Endothelial cell of umbilical vein (primary cell): ENCODE data around the gene INHBB. TPM values are rescaled to one million over a fixed set of nuclear protein-coding genes. Genes with fewer than 3 reads are reported as not detected.

Source experiments
- BruUV-seq: library from RNA; stranded (reverse); fragments of 400-500 nt; replicated peaks from 2 replicates; lab custom pipeline; 2021; lab: Mats Ljungman, UMichigan
- CTCF ChIA-PET: fragments of 300-600, 350-600 bp; sonication (Branson Sonifier 250); formaldehyde crosslinking; loops from one replicate; lab custom pipeline; 2021; ENCODE audit warnings: antibody characterized with exemption, inconsistent platforms; lab: Charles Lee
- POLR2A ChIA-PET: fragments of 300-600, 350-600 bp; sonication (Branson Sonifier 250); formaldehyde crosslinking; loops from one replicate; lab custom pipeline; 2021; ENCODE audit warnings: antibody characterized with exemption, inconsistent platforms; lab: Charles Lee
- DNase-seq: peaks from one replicate; pipeline ENCODE4 v3.0.0-alpha.2; 2011; ENCODE audit warnings: low read depth, low spot score
- FAIRE-seq: peaks from 2 replicates; lab custom pipeline; 2011; peaks lifted over from hg19 to GRCh38; lab: Jason Lieb, UNC
- H2AFZ ChIP-seq: 2 replicates; pipeline ENCODE4 v1.6.0; 2012; ENCODE audit warnings: low read depth, low read length, control low read depth, inconsistent platforms
- H3K27ac ChIP-seq: 2 replicates; pipeline ENCODE4 v1.5.1; 2011; ENCODE audit warnings: low read depth, mild to moderate bottlenecking, control low read depth, low read length, moderate library complexity; ENCODE audit not compliant: insufficient read depth
- H3K27me3 ChIP-seq, 2 experiments: 2 replicates each; pipeline versions ENCODE4 v1.6.0 to v1.6.1; 2011; ENCODE audit warnings: low read length in 2 of 2, mixed read lengths in 1 of 2; ENCODE audit not compliant: control insufficient read depth in 2 of 2, insufficient read depth in 2 of 2
- H3K36me3 ChIP-seq, 2 experiments: 2 replicates in 1 of 2; 3 replicates in 1 of 2; pipeline ENCODE4 v1.5.1; 2011; ENCODE audit warnings: low read length in 2 of 2, mild to moderate bottlenecking in 1 of 2, moderate library complexity in 1 of 2; ENCODE audit not compliant: control insufficient read depth in 2 of 2, insufficient read depth in 2 of 2; ENCODE audit errors: extremely low read depth in 1 of 2
- H3K4me1 ChIP-seq: 3 replicates; pipeline ENCODE4 v1.5.1; 2011; ENCODE audit warnings: mild to moderate bottlenecking, low read length; ENCODE audit not compliant: control insufficient read depth, insufficient read depth; ENCODE audit errors: extremely low read depth
- H3K4me2 ChIP-seq: 2 replicates; pipeline ENCODE4 v1.6.1; 2011; ENCODE audit warnings: low read length, control low read depth, mixed read lengths; ENCODE audit not compliant: insufficient read depth
- H3K4me3 ChIP-seq, 3 experiments: fragments of 200-600 bp in 1 of 3; sonication (generic), shearing (Covaris generic) in 1 of 3; replicated peaks in 1 of 3; 2 replicates each; pipeline ENCODE4 v1.5.1; 2011 to 2016; ENCODE audit warnings: control low read depth in 3 of 3, low read length in 3 of 3, mild to moderate bottlenecking in 2 of 3, inconsistent platforms in 1 of 3, low read depth in 1 of 3, moderate library complexity in 1 of 3; ENCODE audit not compliant: insufficient read depth in 1 of 3
- H3K79me2 ChIP-seq: 2 replicates; pipeline ENCODE4 v1.6.0; 2012; ENCODE audit warnings: low read length, inconsistent platforms; ENCODE audit not compliant: control insufficient read depth, insufficient read depth
- H3K9ac ChIP-seq: replicated peaks from 2 replicates; pipeline ENCODE3; 2011; ENCODE audit warnings: low read length, control low read depth; ENCODE audit not compliant: insufficient read depth; ENCODE audit errors: extremely low read depth
- H3K9me1 ChIP-seq: replicated peaks from 3 replicates; pipeline ENCODE4 v1.6.0; 2011; ENCODE audit warnings: mild to moderate bottlenecking, low read length; ENCODE audit not compliant: control insufficient read depth, insufficient read depth; ENCODE audit errors: extremely low read depth
- H3K9me3 ChIP-seq: replicated peaks from 2 replicates; pipeline ENCODE4 v1.5.1; 2012; ENCODE audit warnings: low read length, inconsistent platforms; ENCODE audit not compliant: control insufficient read depth, insufficient read depth
- H4K20me1 ChIP-seq: replicated peaks from 2 replicates; pipeline ENCODE3; 2011; ENCODE audit warnings: mild to moderate bottlenecking, low read length; ENCODE audit not compliant: control insufficient read depth, insufficient read depth; ENCODE audit errors: extremely low read depth
- CTCF ChIP-seq, 2 donors: IDR thresholded peaks; 1 replicate in 1 of 2; 2 replicates in 1 of 2; pipeline ENCODE4 v1.5.1; 2011; ENCODE audit warnings: low read length in 2 of 2, mild to moderate bottlenecking in 2 of 2, moderate library complexity in 2 of 2, control low read depth in 1 of 2, inconsistent platforms in 1 of 2, low read depth in 1 of 2; ENCODE audit not compliant: insufficient read depth in 1 of 2; ENCODE audit errors: extremely low read depth in 1 of 2
- EZH2 ChIP-seq: IDR thresholded peaks from 2 replicates; pipeline ENCODE4 v1.6.1; 2012; ENCODE audit warnings: borderline replicate concordance, low read depth, mild to moderate bottlenecking, moderate library complexity, low read length, inconsistent platforms; ENCODE audit not compliant: severe bottlenecking
- FOS ChIP-seq: IDR thresholded peaks from 2 replicates; pipeline ENCODE4 v1.6.1; 2011; ENCODE audit warnings: mild to moderate bottlenecking, low read length, moderate library complexity, borderline replicate concordance; ENCODE audit not compliant: insufficient read depth
- GATA2 ChIP-seq: IDR thresholded peaks from 2 replicates; pipeline ENCODE4 v1.7.0; 2011; ENCODE audit warnings: low read depth, mild to moderate bottlenecking, moderate library complexity, mixed read lengths, low read length; ENCODE audit not compliant: insufficient read length, insufficient read depth
- JUN ChIP-seq: IDR thresholded peaks from 2 replicates; pipeline ENCODE4 v1.6.1; 2011; ENCODE audit warnings: borderline replicate concordance, low read depth; ENCODE audit not compliant: insufficient read length, insufficient read depth
- MAX ChIP-seq: IDR thresholded peaks from 2 replicates; pipeline ENCODE4 v1.6.1; 2011; ENCODE audit not compliant: insufficient read depth, insufficient read length
- MYC ChIP-seq: IDR thresholded peaks from one replicate; pipeline ENCODE4 v1.6.1; 2011; ENCODE audit warnings: mild to moderate bottlenecking, low read depth, low read length
- POLR2A ChIP-seq: IDR thresholded peaks from 2 replicates; pipeline ENCODE4 v1.6.1; 2012; ENCODE audit warnings: low read depth, mild to moderate bottlenecking, control low read depth, low read length
- POLR2AphosphoS5 ChIP-seq: IDR thresholded peaks from 2 replicates; pipeline ENCODE4 v1.6.1; 2012; ENCODE audit warnings: low read depth, mild to moderate bottlenecking, control low read depth, low read length, moderate library complexity; ENCODE audit not compliant: insufficient read depth
- dilution Hi-C: fragments of 300-500 bp; cut with MboI; formaldehyde crosslinking; loops from one replicate; pipeline ENCODE4 v1.15.0; 2019; ENCODE audit warnings: low sequenced_read_pairs; ENCODE audit not compliant: extremely low pct_ligation_motif_present
- intact Hi-C: fragments of 100-400 bp; cut with micrococcal nuclease; formaldehyde crosslinking; loops from one replicate; pipeline ENCODE4 v1.10.0; 2022
- polyA plus RNA-seq, 4 experiments: library from polyadenylated mRNA; depleted of rRNA in 3 of 4; stranded (reverse) in 3 of 4; unstranded in 1 of 4; fragments of >200 nt; gene quantifications; 2 replicates each; pipeline versions ENCODE4 v1.2.1 to v1.2.3, GENCODE V29; 2011 to 2012; ENCODE audit warnings: missing spikeins in 1 of 4
- total RNA-seq: library from RNA; stranded (reverse); gene quantifications from 2 replicates; pipeline ENCODE4 v1.2.3, GENCODE V29; 2021

INHBB gene
- total and polyA plus RNA-seq, 2 donors (not counting 3 experiments of a cell fraction or from before 2014, with no cell fraction given): 0.11 to 1.8 TPM

- TF ChIP-seq EZH2: no peak
- TF ChIP-seq CTCF (IDR thresholded peaks at IDR 0.05; ENCODE audit: extremely low read depth in 1 of 2, insufficient read depth in 1 of 2, low read depth in 1 of 2, low read length in 2 of 2): no peak
- ChIA-PET POLR2A (no interaction called here), CTCF (no interaction called here)
- Histone ChIP-seq H2AFZ (no peak overlapping the region), H3K9ac (no peak overlapping the region), H3K36me3 (peaks cover 0 to 17% of the 10 kb centered on the region in 2 experiments), H4K20me1 (no peaks in the 10 kb centered on the region), H3K9me3 (no peaks in the 10 kb centered on the region), H3K4me2 (no peak overlapping the region), H3K27me3 (no peaks in the 10 kb centered on the region), H3K4me3 (no peak overlapping the region), H3K4me1 (no peaks in the 10 kb centered on the region), H3K79me2 (no peaks in the 10 kb centered on the region), H3K9me1 (no peaks in the 10 kb centered on the region), H3K27ac (no peak overlapping the region)
- DNase-seq (no peak), FAIRE-seq (no peak)
- intact Hi-C loops (no loop called here), dilution Hi-C loops (no loop called here)
- BruUV-seq: no TSS peak
Measured at GRCh38 chr2:120307482-120307881, 38.5 kb upstream of the INHBB start.

- H3K36me3 ChIP-seq: peaks cover 0 to 13% of the 10 kb centered on the region in 2 experiments
- H4K20me1 ChIP-seq: no peaks in the 10 kb centered on the region
- no peak overlapping the region for H2AFZ ChIP-seq
- FAIRE-seq (no peak), DNase-seq (no peak)
- no peak overlapping the region for H3K4me2 ChIP-seq
- no peak overlapping the region for H3K4me3 ChIP-seq
- H3K27ac ChIP-seq: no peak overlapping the region
- BruUV-seq: no TSS peak
- peaks cover 6% of the 10 kb centered on the region for H3K4me1 ChIP-seq
- POLR2A ChIA-PET: interaction anchor here (0.7 kb wide), 1 partner anchor 51 kb away, joined by 3 read pairs; no protein-coding TSS in a partner anchor
- TF ChIP-seq MAX (no peak), JUN (no peak), CTCF (IDR thresholded peaks at IDR 0.05; ENCODE audit: extremely low read depth in 1 of 2, insufficient read depth in 1 of 2, low read depth in 1 of 2, low read length in 2 of 2) (no peak), FOS (no peak), GATA2 (no peak), EZH2 (no peak), POLR2AphosphoS5 (no peak), POLR2A (no peak), MYC (no peak)
- H3K27me3 ChIP-seq: no peaks in the 10 kb centered on the region
- no peaks in the 10 kb centered on the region for H3K9me1 ChIP-seq
- CTCF ChIA-PET: no interaction called here
- intact Hi-C loops (no loop called here), dilution Hi-C loops (no loop called here)
- no peaks in the 10 kb centered on the region for H3K9me3 ChIP-seq
- no peaks in the 10 kb centered on the region for H3K79me2 ChIP-seq
- H3K9ac ChIP-seq: no peak overlapping the region
Measured at GRCh38 chr2:120308038-120308910, 37.7 kb upstream of the INHBB start.
